Measurements from ENCODE around the gene TMEM134. TPM values are rescaled to one million over a fixed set of nuclear protein-coding genes. Genes with fewer than 3 reads are reported as not detected.
A peak's percentile ranks its signal among the peaks of the same experiment; 100 is the strongest.

The TMEM134 gene
- total and polyA plus RNA-seq, 2 of the 4 experiments (the other 2 are of a cell fraction): 12.5 to 55.0 TPM

DNA sequence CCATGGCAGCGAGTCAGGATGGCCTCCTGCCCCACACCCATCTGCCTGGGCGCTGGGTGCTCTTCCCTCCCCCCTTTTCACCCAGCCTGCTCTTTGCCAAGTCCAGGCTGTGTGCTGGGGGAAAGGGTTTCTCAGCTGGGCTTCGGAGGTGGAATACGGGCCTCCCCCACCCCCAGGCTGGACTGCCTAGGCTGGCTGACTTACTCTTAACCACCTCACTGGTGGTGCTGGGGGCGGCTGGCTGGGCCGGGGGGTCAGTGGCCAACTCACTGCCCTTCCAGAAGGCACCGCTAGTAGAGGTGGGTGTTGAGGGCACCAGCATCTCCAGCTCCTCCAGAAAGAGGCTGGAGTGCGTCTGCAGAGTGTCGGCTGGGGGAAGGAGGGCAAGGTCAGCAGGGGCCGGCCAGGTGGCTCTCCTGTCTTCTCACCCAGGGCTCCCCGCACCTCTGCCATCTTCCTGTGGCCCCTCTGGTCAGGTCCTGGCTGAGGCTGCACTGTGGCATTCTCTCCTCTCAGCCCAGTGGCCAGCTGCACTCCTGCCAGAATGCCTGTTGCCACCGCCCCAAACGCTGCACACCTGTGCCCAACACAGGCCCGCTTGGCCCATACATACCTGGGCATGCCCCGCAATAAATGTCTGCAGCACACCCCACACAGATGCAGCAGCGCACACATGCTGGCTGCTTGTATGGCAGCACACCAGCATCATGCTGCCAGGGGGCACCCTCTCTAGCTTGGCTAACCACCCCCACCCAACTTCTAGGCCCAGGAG, 26.4 kb upstream of the TMEM134 start:
- ATAC-seq (ENCODE audit: low read depth): no peak
- H3K36me3 ChIP-seq (ENCODE audit: control insufficient read depth, insufficient read depth, low read length): peaks cover 49% of the 10 kb centered on the region
- H2BK15ac ChIP-seq (ENCODE audit: low read depth, low read length): no peak overlapping the region
- peak overlapping the region; percentile 35 for H2AK9ac ChIP-seq (replicated peaks; ENCODE audit: low read depth, low read length, poor library complexity)
- H4K5ac ChIP-seq (ENCODE audit: low read depth, low read length): no peak overlapping the region
- in situ Hi-C loops (cut with MboI; ENCODE audit: low sequenced_read_pairs): no loop called here
- H3K23ac ChIP-seq (ENCODE audit: low read depth, low read length): no peak overlapping the region
- no peak for DNase-seq
- no peak overlapping the region for H3K56ac ChIP-seq (ENCODE audit: extremely low read depth, insufficient read depth, low read length)
- H3K4ac ChIP-seq (ENCODE audit: low read depth, low read length): no peak overlapping the region
- CTCF ChIA-PET: no interaction called here
- TF ChIP-seq POLR2A (IDR thresholded peaks at IDR 0.05; ENCODE audit: low read depth, low read length) (no peak), MAZ (IDR thresholded peaks at IDR 0.05; ENCODE audit: borderline replicate concordance, low read depth, low read length) (no peak), RAD21 (IDR thresholded peaks at IDR 0.05; ENCODE audit: low read length) (no peak), RCOR1 (IDR thresholded peaks at IDR 0.05; ENCODE audit: insufficient replicate concordance, low read length) (no peak)
- TF ChIP-seq, protein P1, sequence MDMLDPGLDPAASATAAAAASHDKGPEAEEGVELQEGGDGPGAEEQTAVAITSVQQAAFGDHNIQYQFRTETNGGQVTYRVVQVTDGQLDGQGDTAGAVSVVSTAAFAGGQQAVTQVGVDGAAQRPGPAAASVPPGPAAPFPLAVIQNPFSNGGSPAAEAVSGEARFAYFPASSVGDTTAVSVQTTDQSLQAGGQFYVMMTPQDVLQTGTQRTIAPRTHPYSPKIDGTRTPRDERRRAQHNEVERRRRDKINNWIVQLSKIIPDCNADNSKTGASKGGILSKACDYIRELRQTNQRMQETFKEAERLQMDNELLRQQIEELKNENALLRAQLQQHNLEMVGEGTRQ (IDR thresholded peaks at IDR 0.05; ENCODE audit: low read depth, low read length): no peak
- TF ChIP-seq, protein P2, sequence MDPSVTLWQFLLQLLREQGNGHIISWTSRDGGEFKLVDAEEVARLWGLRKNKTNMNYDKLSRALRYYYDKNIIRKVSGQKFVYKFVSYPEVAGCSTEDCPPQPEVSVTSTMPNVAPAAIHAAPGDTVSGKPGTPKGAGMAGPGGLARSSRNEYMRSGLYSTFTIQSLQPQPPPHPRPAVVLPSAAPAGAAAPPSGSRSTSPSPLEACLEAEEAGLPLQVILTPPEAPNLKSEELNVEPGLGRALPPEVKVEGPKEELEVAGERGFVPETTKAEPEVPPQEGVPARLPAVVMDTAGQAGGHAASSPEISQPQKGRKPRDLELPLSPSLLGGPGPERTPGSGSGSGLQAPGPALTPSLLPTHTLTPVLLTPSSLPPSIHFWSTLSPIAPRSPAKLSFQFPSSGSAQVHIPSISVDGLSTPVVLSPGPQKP (IDR thresholded peaks at IDR 0.05; ENCODE audit: borderline replicate concordance, low read depth, low read length): no peak
- TF ChIP-seq, protein P3, sequence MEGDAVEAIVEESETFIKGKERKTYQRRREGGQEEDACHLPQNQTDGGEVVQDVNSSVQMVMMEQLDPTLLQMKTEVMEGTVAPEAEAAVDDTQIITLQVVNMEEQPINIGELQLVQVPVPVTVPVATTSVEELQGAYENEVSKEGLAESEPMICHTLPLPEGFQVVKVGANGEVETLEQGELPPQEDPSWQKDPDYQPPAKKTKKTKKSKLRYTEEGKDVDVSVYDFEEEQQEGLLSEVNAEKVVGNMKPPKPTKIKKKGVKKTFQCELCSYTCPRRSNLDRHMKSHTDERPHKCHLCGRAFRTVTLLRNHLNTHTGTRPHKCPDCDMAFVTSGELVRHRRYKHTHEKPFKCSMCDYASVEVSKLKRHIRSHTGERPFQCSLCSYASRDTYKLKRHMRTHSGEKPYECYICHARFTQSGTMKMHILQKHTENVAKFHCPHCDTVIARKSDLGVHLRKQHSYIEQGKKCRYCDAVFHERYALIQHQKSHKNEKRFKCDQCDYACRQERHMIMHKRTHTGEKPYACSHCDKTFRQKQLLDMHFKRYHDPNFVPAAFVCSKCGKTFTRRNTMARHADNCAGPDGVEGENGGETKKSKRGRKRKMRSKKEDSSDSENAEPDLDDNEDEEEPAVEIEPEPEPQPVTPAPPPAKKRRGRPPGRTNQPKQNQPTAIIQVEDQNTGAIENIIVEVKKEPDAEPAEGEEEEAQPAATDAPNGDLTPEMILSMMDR (conservative IDR thresholded peaks at IDR 0.05; ENCODE audit: low read depth, low read length): no peak
- POLR2A ChIA-PET (ENCODE audit: unreplicated experiment): no interaction called here
- no peak overlapping the region for H2AFZ ChIP-seq (replicated peaks; ENCODE audit: low read length, poor library complexity)
- H3K14ac ChIP-seq (replicated peaks; ENCODE audit: low read depth, low read length): no peak overlapping the region
- no peaks in the 10 kb centered on the region for H3K9me3 ChIP-seq (ENCODE audit: control insufficient read depth, insufficient read depth, low read length)
- no TSS peak for BruUV-seq (replicated peaks)
- H3K27ac ChIP-seq (ENCODE audit: insufficient read depth, low read length): no peak overlapping the region
- no peaks in the 10 kb centered on the region for H3K4me1 ChIP-seq (ENCODE audit: control insufficient read depth, insufficient read depth, low read length)
- H3K27me3 ChIP-seq (ENCODE audit: control insufficient read depth, insufficient read depth, low read length): no peaks in the 10 kb centered on the region
- H2BK20ac ChIP-seq (ENCODE audit: low read depth, low read length): no peak overlapping the region
- no peaks in the 10 kb centered on the region for H3K79me1 ChIP-seq (ENCODE audit: low read depth in 1 of 2, low read length in 2 of 2)
- no peak overlapping the region for H3K18ac ChIP-seq (ENCODE audit: low read depth, low read length)
- WGBS, 2 experiments (ENCODE audit: extremely low coverage in 2 of 2, insufficient read length in 1 of 2): 95% methylated on average over 4 of the region's 16 CpGs; no CpG with 5 or more reads in 1 of the 2 experiments
- H3K4me3 ChIP-seq (ENCODE audit: insufficient read depth, low read depth, low read length): no peak overlapping the region
- H2AK5ac ChIP-seq (ENCODE audit: low read depth, low read length): no peak overlapping the region
- no peak overlapping the region for H3K9ac ChIP-seq (ENCODE audit: low read depth, low read length)
- H4K91ac ChIP-seq (ENCODE audit: insufficient read depth, low read depth, low read length): no peak overlapping the region
- H3K4me2 ChIP-seq (ENCODE audit: low read depth, low read length): no peak overlapping the region
- dilution Hi-C loops (cut with HindIII; ENCODE audit: low sequenced_read_pairs, unreplicated experiment): no loop called here
- H4K20me1 ChIP-seq (ENCODE audit: insufficient read depth, low read length): no peaks in the 10 kb centered on the region
- no peaks in the 10 kb centered on the region for H3K9me1 ChIP-seq (ENCODE audit: insufficient read depth, low read length)
- intact Hi-C loops (cut with micrococcal nuclease): no loop called here
- no peak overlapping the region for H2BK5ac ChIP-seq (ENCODE audit: low read depth, low read length, poor library complexity, severe bottlenecking)
- no peak overlapping the region for H2BK120ac ChIP-seq (ENCODE audit: low read depth, low read length)
- H4K8ac ChIP-seq (ENCODE audit: low read depth in 2 of 2, low read length in 2 of 2): no peak overlapping the region

Data from IMR-90 (cell line).